Activated CD8-positive, alpha-beta memory T cell treated with anti-CD3 and anti-CD28 coated beads for 24 hours (primary cell): ENCODE data around the gene ATXN2L.
A peak's percentile ranks its signal among the peaks of the same experiment; 100 is the strongest.
"Not testable (repeated sequence)": the region's sequence is repeated elsewhere in the genome, so short reads cannot be mapped to it uniquely, and the experiment has no call there.

Source experiments
- DNase-seq: peaks from one replicate; pipeline ENCODE4 v3.0.0-alpha.2; 2020

The ATXN2L gene

GRCh38 chr16:28874406-28874805 lies 51.6 kb downstream of the ATXN2L start:
- no peak for DNase-seq

GRCh38 chr16:28875134-28876018 lies 52.6 kb downstream of the ATXN2L start:
- no peak for DNase-seq

- DNase-seq, result no peak
Measured at GRCh38 chr16:28876019-28876659, 53.3 kb downstream of the ATXN2L start.

- DNase-seq, result no peak
Measured at GRCh38 chr16:28876973-28877654, 54.3 kb downstream of the ATXN2L start.

GRCh38 chr16:28877655-28878000 lies 54.8 kb downstream of the ATXN2L start:
- no peak for DNase-seq

- no peak for DNase-seq
Measured at GRCh38 chr16:28878083-28878926, 55.5 kb downstream of the ATXN2L start, which contains the start of gene ATP2A1. ATP2A1 (plus strand) TSS chr16:28878488; CDS start chr16:28878672, 184 bp downstream.

GRCh38 chr16:28879261-28879840 lies 56.6 kb downstream of the ATXN2L start:
- no peak for DNase-seq

GRCh38 chr16:28879841-28880588 lies 57.2 kb downstream of the ATXN2L start:
- peak; percentile 96 for DNase-seq

- DNase-seq, result no peak
Measured at GRCh38 chr16:28880589-28880915, 57.8 kb downstream of the ATXN2L start.

- DNase-seq, result no peak
Measured at GRCh38 chr16:28880955-28881354, 58.2 kb downstream of the ATXN2L start.

GRCh38 chr16:28881565-28881964 lies 58.8 kb downstream of the ATXN2L start:
- not testable (repeated sequence) for DNase-seq

- DNase-seq, result no peak
Measured at GRCh38 chr16:28882551-28883160, 59.9 kb downstream of the ATXN2L start.

- DNase-seq, result no peak
Measured at GRCh38 chr16:28883221-28883996, 60.6 kb downstream of the ATXN2L start.

GRCh38 chr16:28884045-28884444 lies 61.2 kb downstream of the ATXN2L start:
- DNase-seq, result no peak
